ENCODE measurements around the gene MYMK. TPM values are rescaled to one million over a fixed set of nuclear protein-coding genes. Genes with fewer than 3 reads are reported as not detected.

MYMK gene
- total and polyA plus RNA-seq, 2 experiments from 2014 or later, result 1.3 TPM; not detected in 1

- H3K36me3 ChIP-seq (replicated peaks; ENCODE audit: insufficient read depth, low read depth), result no peaks in the 10 kb centered on the region
- H3K27ac ChIP-seq, result no peak overlapping the region
- H3K4me3 ChIP-seq, result no peak overlapping the region
- no peaks in the 10 kb centered on the region for H3K9me2 ChIP-seq (replicated peaks; ENCODE audit: insufficient read depth)
- H4K20me1 ChIP-seq (ENCODE audit: insufficient read depth, poor library complexity, severe bottlenecking), result no peaks in the 10 kb centered on the region
- H3K27me3 ChIP-seq, result no peaks in the 10 kb centered on the region
- 86% methylated on average over 8 of the region's 8 CpGs for WGBS (ENCODE audit: low lambda C conversion rate, missing lambda C conversion rate)
- H3K4me1 ChIP-seq (ENCODE audit: insufficient read depth), result peaks cover 25% of the 10 kb centered on the region
- H3K9me3 ChIP-seq (ENCODE audit: low read depth), result no peaks in the 10 kb centered on the region
- H3K79me2 ChIP-seq, result no peaks in the 10 kb centered on the region
- no peak overlapping the region for H3K4me2 ChIP-seq
- no peak overlapping the region for H2AFZ ChIP-seq
- TF ChIP-seq EZH2phosphoT487 (IDR thresholded peaks at IDR 0.05; ENCODE audit: low read depth, severe bottlenecking, unreplicated experiment) (no peak), EZH2 (IDR thresholded peaks at IDR 0.05; ENCODE audit: borderline replicate concordance) (no peak), CTCF (IDR thresholded peaks at IDR 0.05; ENCODE audit: poor library complexity) (no peak)
- DNase-seq (ENCODE audit: low spot score), result no peak
Measured at GRCh38 chr9:133523106-133523505, 1.7 kb downstream of the MYMK start.

GRCh38 chr9:133522073-133522910, 2.5 kb downstream of the MYMK start:
- Histone ChIP-seq H3K9me3 (ENCODE audit: low read depth) (no peaks in the 10 kb centered on the region), H3K27me3 (no peaks in the 10 kb centered on the region), H3K4me3 (no peak overlapping the region), H3K9me2 (replicated peaks; ENCODE audit: insufficient read depth) (no peaks in the 10 kb centered on the region), H2AFZ (no peak overlapping the region), H4K20me1 (ENCODE audit: insufficient read depth, poor library complexity, severe bottlenecking) (no peaks in the 10 kb centered on the region), H3K4me2 (no peak overlapping the region), H3K79me2 (no peaks in the 10 kb centered on the region), H3K36me3 (replicated peaks; ENCODE audit: insufficient read depth, low read depth) (no peaks in the 10 kb centered on the region), H3K4me1 (ENCODE audit: insufficient read depth) (peaks cover 17% of the 10 kb centered on the region), H3K27ac (no peak overlapping the region)
- no peak for DNase-seq (ENCODE audit: low spot score)
- TF ChIP-seq EZH2phosphoT487 (IDR thresholded peaks at IDR 0.05; ENCODE audit: low read depth, severe bottlenecking, unreplicated experiment), result no peak
- no peak for TF ChIP-seq EZH2 (IDR thresholded peaks at IDR 0.05; ENCODE audit: borderline replicate concordance)
- no peak for TF ChIP-seq CTCF (IDR thresholded peaks at IDR 0.05; ENCODE audit: poor library complexity)
- WGBS (ENCODE audit: low lambda C conversion rate, missing lambda C conversion rate), result 90% methylated on average over 9 of the region's 14 CpGs

GRCh38 chr9:133521122-133522072, 3.4 kb downstream of the MYMK start:
- Histone ChIP-seq H2AFZ (no peak overlapping the region), H4K20me1 (ENCODE audit: insufficient read depth, poor library complexity, severe bottlenecking) (no peaks in the 10 kb centered on the region), H3K36me3 (replicated peaks; ENCODE audit: insufficient read depth, low read depth) (no peaks in the 10 kb centered on the region), H3K79me2 (no peaks in the 10 kb centered on the region), H3K4me1 (ENCODE audit: insufficient read depth) (peaks cover 8% of the 10 kb centered on the region), H3K27me3 (no peaks in the 10 kb centered on the region), H3K27ac (no peak overlapping the region), H3K4me2 (no peak overlapping the region), H3K9me3 (ENCODE audit: low read depth) (no peaks in the 10 kb centered on the region), H3K4me3 (no peak overlapping the region), H3K9me2 (replicated peaks; ENCODE audit: insufficient read depth) (no peaks in the 10 kb centered on the region)
- TF ChIP-seq EZH2phosphoT487 (IDR thresholded peaks at IDR 0.05; ENCODE audit: low read depth, severe bottlenecking, unreplicated experiment) (no peak), EZH2 (IDR thresholded peaks at IDR 0.05; ENCODE audit: borderline replicate concordance) (no peak), CTCF (IDR thresholded peaks at IDR 0.05; ENCODE audit: poor library complexity) (no peak)
- 89% methylated on average over 21 of the region's 21 CpGs for WGBS (ENCODE audit: low lambda C conversion rate, missing lambda C conversion rate)
- DNase-seq (ENCODE audit: low spot score), result no peak

Measured in hepatocyte (in vitro differentiated cells).